ENCODE measurements around the gene TMPRSS6. TPM values are rescaled to one million over a fixed set of nuclear protein-coding genes. Genes with fewer than 3 reads are reported as not detected.

Gene TMPRSS6
- total and polyA plus RNA-seq, 2 of the 13 experiments (the other 11 are each of a cell fraction or from before 2014, with no cell fraction given): 4.2 to 4.8 TPM

DNA sequence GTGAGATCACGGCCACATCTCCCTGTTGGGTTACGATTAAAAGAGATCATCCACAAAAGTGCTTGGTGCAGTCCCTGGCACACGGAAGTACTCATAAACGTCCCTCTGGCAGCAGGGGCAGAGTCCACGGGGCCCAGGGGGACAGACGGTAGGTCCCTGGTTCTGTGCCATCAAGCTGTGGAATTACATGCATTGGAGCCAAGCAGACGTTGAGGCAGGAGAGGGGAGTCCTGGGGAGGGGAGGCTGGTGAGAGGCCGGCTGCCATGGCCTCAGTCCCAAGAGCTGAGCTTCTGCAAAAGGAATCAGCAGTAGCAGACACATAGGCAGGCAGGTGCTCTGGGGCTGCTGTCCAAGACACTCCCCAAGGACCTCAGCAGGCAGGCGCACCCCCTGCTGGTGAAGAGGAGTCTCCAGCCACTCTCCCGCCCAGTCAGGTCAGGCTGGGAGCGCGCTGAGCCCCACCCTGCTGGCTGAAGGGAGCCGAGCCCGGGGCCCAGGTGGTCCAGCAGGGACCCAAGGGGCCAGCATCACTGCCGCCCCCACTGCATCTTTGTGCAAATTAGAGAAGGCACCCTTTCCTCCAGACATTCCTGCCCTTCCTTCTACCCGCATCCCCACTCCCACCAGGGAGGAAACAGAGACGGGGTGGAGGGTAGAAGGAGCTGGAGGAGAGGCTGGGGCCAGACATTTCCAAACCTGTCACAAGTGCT lies 65.5 kb downstream of the TMPRSS6 start (continued):
- TF ChIP-seq, protein P1, sequence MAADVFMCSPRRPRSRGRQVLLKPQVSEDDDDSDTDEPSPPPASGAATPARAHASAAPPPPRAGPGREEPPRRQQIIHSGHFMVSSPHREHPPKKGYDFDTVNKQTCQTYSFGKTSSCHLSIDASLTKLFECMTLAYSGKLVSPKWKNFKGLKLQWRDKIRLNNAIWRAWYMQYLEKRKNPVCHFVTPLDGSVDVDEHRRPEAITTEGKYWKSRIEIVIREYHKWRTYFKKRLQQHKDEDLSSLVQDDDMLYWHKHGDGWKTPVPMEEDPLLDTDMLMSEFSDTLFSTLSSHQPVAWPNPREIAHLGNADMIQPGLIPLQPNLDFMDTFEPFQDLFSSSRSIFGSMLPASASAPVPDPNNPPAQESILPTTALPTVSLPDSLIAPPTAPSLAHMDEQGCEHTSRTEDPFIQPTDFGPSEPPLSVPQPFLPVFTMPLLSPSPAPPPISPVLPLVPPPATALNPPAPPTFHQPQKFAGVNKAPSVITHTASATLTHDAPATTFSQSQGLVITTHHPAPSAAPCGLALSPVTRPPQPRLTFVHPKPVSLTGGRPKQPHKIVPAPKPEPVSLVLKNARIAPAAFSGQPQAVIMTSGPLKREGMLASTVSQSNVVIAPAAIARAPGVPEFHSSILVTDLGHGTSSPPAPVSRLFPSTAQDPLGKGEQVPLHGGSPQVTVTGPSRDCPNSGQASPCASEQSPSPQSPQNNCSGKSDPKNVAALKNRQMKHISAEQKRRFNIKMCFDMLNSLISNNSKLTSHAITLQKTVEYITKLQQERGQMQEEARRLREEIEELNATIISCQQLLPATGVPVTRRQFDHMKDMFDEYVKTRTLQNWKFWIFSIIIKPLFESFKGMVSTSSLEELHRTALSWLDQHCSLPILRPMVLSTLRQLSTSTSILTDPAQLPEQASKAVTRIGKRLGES (CRISPR knock-in tag; IDR thresholded peaks at IDR 0.05; ENCODE audit: borderline replicate concordance): no peak
- TF ChIP-seq, protein P2, sequence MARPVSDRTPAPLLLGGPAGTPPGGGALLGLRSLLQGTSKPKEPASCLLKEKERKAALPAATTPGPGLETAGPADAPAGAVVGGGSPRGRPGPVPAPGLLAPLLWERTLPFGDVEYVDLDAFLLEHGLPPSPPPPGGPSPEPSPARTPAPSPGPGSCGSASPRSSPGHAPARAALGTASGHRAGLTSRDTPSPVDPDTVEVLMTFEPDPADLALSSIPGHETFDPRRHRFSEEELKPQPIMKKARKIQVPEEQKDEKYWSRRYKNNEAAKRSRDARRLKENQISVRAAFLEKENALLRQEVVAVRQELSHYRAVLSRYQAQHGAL (CRISPR knock-in tag; IDR thresholded peaks at IDR 0.05; ENCODE audit: not compliant biosample characterization): no peak
- 0 out of 2 replicates have a peak, but pooled peaks have one; percentile 62 for TF ChIP-seq REL (CRISPR knock-in tag; conservative IDR thresholded peaks at IDR 0.05)
- TF ChIP-seq GLI4 (CRISPR knock-in tag; IDR thresholded peaks at IDR 0.05; ENCODE audit: borderline replicate concordance): no peak
- no peak for TF ChIP-seq FLYWCH1 (CRISPR knock-in tag; IDR thresholded peaks at IDR 0.05)
- TF ChIP-seq ZNF10 (CRISPR knock-in tag; IDR thresholded peaks at IDR 0.05; ENCODE audit: borderline replicate concordance, low read depth): no peak
- TF ChIP-seq, protein P3, sequence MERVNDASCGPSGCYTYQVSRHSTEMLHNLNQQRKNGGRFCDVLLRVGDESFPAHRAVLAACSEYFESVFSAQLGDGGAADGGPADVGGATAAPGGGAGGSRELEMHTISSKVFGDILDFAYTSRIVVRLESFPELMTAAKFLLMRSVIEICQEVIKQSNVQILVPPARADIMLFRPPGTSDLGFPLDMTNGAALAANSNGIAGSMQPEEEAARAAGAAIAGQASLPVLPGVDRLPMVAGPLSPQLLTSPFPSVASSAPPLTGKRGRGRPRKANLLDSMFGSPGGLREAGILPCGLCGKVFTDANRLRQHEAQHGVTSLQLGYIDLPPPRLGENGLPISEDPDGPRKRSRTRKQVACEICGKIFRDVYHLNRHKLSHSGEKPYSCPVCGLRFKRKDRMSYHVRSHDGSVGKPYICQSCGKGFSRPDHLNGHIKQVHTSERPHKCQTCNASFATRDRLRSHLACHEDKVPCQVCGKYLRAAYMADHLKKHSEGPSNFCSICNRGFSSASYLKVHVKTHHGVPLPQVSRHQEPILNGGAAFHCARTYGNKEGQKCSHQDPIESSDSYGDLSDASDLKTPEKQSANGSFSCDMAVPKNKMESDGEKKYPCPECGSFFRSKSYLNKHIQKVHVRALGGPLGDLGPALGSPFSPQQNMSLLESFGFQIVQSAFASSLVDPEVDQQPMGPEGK (CRISPR knock-in tag; IDR thresholded peaks at IDR 0.05): peak; percentile 80
- TF ChIP-seq ZNF30 (CRISPR knock-in tag; IDR thresholded peaks at IDR 0.05): no peak
- TF ChIP-seq, protein P4, sequence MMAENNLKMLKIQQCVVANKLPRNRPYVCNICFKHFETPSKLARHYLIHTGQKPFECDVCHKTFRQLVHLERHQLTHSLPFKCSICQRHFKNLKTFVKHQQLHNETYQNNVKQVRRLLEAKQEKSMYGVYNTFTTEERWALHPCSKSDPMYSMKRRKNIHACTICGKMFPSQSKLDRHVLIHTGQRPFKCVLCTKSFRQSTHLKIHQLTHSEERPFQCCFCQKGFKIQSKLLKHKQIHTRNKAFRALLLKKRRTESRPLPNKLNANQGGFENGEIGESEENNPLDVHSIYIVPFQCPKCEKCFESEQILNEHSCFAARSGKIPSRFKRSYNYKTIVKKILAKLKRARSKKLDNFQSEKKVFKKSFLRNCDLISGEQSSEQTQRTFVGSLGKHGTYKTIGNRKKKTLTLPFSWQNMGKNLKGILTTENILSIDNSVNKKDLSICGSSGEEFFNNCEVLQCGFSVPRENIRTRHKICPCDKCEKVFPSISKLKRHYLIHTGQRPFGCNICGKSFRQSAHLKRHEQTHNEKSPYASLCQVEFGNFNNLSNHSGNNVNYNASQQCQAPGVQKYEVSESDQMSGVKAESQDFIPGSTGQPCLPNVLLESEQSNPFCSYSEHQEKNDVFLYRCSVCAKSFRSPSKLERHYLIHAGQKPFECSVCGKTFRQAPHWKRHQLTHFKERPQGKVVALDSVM (CRISPR knock-in tag; IDR thresholded peaks at IDR 0.05): peak; percentile 69; the same call in 1 of the 2 replicates
- TF ChIP-seq, protein P5, sequence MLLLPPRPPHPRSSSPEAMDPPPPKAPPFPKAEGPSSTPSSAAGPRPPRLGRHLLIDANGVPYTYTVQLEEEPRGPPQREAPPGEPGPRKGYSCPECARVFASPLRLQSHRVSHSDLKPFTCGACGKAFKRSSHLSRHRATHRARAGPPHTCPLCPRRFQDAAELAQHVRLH (CRISPR knock-in tag; IDR thresholded peaks at IDR 0.05; ENCODE audit: borderline replicate concordance, low read depth): peak; percentile 64; the same call in 1 of the 2 replicates
- TF ChIP-seq CENPX (CRISPR knock-in tag; IDR thresholded peaks at IDR 0.05): no peak
- TF ChIP-seq ZNF260 (CRISPR knock-in tag; IDR thresholded peaks at IDR 0.05; ENCODE audit: borderline replicate concordance, low read depth): no peak
- TF ChIP-seq ETV6 (CRISPR knock-in tag; conservative IDR thresholded peaks at IDR 0.05): no peak
- TF ChIP-seq NONO (IDR thresholded peaks at IDR 0.05): no peak
- TF ChIP-seq NONO (CRISPR knock-in tag; conservative IDR thresholded peaks at IDR 0.05): peak; percentile 89
- TF ChIP-seq ZNF781 (CRISPR knock-in tag; IDR thresholded peaks at IDR 0.05; ENCODE audit: borderline replicate concordance, not compliant biosample characterization): no peak
- TF ChIP-seq, protein P6, sequence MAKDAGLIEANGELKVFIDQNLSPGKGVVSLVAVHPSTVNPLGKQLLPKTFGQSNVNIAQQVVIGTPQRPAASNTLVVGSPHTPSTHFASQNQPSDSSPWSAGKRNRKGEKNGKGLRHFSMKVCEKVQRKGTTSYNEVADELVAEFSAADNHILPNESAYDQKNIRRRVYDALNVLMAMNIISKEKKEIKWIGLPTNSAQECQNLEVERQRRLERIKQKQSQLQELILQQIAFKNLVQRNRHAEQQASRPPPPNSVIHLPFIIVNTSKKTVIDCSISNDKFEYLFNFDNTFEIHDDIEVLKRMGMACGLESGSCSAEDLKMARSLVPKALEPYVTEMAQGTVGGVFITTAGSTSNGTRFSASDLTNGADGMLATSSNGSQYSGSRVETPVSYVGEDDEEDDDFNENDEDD (CRISPR knock-in tag; IDR thresholded peaks at IDR 0.05; ENCODE audit: borderline replicate concordance): peak; percentile 70; the same call in 1 of the 2 replicates
- TF ChIP-seq GFI1 (CRISPR knock-in tag; IDR thresholded peaks at IDR 0.05; ENCODE audit: borderline replicate concordance): no peak
